GM18858 (cell line): ENCODE measurements around the gene TTC34.
"Not testable (repeated sequence)": the region's sequence is repeated elsewhere in the genome, so short reads cannot be mapped to it uniquely, and the experiment has no call there.

Experiments
- ATAC-seq: cut with Tn5 transposase; IDR thresholded peaks from one replicate; pipeline ENCODE4 v1.9.1; 2021; ENCODE audit not compliant: unreplicated experiment

TTC34 gene

GRCh38 chr1:2799811-2800663 is 1.5 kb downstream of the TTC34 start:
- ATAC-seq: no peak

DNA sequence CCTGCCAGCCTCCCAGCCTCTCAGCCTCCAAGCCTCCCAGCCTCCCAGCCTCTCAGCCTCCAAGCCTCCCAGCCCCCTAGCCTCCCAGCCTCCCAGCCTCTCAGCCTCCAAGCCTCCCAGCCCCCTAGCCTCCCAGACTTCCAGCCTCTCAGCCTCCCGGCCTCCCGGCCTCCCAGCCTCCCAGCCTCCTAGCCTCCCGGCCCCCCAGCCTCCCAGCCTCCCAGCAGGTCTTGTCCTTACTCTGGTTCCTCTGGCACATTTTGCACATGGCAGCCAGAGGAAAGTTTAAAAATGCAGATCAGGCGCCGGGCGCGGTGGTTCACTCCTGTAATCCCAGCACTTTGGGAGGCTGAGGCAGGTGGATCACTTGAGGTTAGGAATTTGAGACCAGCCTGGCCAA is 2.5 kb downstream of the TTC34 start:
- ATAC-seq: not testable (repeated sequence)

GRCh38 chr1:2797741-2798016 is 3.8 kb downstream of the TTC34 start:
- no peak for ATAC-seq

DNA sequence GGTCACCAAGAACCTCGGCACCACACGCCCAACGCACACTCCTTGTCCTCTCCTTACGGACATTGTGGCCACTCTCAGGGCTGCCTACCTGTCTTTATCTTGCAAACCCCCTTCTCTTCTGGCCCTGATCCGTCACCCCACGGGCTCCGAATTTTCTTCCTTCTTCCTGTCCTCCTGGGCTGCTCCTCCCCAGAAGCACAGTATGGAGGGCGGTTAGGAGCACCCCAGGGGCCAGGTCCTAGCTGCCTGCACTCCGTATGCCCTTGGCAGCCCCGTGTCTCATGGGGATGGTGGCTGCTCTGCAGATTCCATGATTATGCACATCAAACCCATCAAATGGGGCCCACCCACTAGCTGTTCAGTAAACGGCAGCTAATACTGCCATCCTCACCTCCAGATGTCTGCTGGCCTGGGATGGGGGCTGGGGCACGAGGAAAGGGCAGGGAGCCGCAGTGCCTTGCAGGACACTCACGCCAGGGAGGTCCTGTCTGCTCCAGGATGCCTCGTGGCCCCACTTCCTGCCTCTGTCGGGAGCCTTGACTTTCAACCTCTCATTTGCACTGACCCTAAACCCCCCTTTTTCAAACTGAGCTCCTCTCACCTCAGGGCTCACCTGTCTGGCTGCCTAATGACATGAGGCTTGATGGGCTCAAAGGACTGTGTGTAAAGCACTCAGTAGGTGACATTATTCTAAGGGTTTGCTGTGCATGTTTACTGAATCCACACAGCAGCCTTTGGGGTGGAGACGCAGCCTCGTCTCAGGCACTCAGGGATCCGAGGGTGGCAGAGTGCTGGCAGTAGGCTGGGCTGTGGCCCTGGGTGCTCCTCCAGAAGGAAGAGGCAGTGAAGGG is 4.4 kb downstream of the TTC34 start:
- ATAC-seq: no peak

- no peak for ATAC-seq
These were observed 5.6 kb downstream of the TTC34 start for GRCh38 chr1:2795926-2796325.

DNA sequence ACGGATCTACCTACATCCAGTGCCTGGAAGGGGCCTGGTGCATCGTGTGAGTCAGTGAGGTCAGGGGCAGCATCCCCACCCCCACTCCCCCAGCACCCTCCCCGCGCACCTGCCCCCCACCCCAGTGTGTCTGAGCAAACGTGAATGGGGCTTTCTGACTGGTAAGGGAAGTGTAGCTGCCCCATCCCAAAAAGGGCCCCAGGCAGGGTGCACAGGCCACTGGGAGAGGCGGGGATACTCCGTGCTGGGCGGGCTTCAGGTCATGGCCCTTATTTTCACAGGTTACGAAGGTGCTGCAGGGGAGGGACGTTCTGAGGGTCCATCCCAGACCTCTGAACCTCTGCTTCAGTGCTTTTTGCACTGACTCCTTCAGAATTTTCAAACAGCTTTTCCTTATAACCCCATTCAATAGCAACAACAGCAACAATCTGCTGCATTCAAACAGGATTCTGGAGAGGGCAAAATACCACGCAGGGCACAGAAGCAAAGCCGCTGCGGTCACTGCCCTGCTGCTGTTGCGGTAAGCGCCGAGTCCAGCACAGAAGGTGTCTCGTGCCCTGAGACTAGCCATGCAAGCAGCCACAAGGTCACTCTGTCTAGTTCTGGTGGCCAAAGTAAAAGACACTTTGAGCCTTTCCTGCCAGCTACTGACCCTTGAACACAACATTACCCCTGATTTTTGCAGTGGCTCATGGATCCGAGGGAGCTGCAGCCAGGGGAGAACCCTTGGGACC is 10.3 kb downstream of the TTC34 start:
- ATAC-seq: no peak

- ATAC-seq: no peak
These were observed 11.4 kb downstream of the TTC34 start for GRCh38 chr1:2789986-2790581.

- ATAC-seq: no peak
These were observed 12.1 kb downstream of the TTC34 start for GRCh38 chr1:2789164-2789985.

DNA sequence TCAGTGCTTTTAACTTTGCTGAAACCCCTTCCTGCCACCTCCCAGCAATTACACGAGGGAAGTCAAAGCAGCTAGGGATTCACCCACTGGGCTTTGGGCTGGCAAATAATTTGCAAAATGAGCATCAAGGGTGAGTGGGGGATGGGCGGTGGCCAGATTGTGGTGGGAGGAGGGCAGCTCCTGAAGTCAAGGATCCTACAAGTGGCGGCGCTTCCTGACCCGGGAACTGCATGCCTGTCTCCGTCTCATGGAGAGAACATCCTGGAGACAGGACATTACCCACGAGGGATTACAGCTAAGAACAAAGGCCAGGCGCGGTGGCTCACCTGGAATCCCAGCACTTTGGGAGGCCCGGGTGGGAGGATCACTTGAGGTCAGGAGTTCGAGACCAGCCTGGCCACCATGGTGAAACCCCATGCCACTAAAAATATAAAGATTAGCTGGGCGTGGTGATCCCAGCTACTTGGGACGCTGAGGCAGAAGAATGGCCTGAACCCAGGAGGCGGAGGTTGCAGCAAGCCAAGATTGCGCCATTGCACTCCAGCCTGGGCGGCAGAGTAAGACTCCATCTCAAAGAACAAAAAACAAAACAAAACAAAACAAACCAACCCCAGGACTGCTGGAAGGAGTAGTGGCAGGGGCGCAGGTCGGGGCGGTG is 12.9 kb downstream of the TTC34 start:
- no peak for ATAC-seq

GRCh38 chr1:2787163-2787911 is 14.2 kb downstream of the TTC34 start:
- ATAC-seq: no peak

DNA sequence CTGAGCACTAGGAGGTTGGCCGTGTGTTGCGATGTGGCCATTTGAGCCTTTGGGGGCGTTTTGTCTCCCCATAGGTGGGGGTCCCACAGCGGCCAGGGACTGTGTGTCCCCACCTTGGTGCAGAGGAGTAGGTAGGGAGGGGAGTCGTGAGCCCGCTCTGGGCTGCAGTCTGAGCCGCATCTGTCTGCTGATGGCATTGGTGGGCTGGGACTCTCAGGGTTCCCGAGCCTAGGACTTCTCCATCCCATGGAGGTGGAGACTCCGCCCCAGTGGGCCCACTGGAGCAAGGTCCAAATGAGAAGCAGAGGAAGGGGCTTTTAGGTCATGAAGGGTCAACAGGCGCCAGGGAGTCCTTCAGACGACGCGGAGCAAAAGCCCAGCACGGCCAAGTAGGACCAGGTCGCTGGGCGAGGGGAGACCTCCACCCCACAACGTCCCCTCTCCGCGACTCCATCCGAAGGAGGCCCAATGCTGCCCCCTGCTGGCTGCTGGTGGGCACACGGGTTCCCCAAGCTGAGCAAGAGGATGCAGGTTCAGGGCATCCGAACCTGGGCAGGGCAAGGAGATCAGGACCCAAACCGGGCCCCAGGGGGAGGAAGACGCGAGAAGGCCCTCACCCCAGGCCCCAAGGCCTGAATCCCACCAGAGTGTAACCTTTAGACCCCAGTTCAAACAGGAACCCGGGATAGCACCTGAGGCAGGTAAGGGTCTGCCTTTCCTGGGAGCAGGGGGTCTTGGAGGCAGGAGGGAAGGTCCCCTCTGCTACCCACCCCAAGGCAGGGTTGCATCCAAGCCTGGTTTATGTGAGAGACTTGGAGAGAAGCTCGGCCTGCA is 14.9 kb downstream of the TTC34 start:
- ATAC-seq: no peak

DNA sequence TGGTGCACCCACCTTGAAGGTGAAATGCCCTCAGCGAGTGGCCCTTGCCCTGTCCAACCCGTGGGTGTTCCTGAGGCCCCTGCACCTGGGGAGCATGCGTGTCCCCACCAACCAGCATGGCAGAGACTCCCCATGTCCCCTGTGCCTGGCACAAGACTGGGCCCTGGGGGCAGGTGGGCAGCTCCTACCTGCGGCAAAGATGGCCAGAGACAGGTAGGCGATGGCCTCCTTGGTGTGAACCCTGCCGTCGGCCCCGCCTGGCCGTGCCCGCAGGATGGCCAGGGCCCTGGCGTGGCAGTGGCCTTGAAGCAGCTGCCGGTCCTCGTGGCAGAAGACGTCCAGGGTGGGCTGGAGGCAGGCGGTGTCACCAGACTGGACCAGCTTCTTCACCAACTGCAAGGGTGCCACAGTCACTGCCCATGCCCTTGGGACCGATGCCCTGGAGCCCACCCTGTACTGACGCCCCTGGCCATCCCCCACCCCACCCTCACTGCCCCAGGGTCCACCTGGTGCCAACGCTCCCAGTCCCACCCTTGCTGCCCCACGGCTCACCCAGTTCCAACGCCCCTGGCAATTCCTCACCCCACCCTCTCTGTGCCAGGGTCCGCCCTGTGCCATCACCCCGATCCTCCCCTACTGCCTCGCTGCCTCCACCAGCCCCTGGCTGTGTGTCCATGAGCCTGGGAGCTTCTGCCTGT is 15.7 kb downstream of the TTC34 start:
- no peak for ATAC-seq

DNA sequence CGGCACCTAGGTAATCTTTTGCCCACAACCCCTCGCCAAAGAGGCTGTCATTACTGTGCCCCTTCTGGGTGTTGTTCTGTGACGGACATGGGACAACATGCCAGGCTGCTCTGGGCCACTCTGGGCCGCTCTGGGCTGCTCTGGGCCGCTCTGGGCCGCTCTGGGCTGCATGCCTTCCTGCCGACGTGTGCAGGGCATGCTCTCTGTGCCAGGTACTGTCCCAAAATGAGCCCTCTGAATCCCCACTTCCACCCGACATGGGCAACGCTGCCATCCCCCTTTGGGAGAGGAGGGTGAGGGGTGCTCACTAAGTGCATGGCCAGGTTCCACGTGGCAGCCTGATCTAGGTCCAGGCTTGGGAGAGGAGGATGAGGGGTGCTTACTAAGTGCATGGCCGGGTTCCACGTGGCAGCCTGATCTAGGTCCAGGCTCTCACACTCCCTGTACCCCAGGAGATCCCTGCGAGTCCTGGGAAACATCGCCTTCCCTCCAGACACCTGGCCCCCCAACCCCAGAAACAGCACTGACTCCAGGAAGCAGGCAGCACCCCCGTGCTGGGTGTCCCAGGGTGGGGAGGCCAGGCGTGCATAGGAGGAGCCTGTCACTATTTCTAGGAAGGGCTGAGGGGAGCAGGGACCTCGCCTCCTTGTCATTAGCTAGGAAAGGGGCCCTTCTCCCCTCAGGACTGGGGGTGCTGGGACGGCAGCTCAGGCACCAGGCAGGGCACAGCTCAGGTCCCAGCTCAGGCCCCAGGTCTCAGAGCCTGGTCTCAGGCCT is 16.5 kb downstream of the TTC34 start:
- no peak for ATAC-seq

- no peak for ATAC-seq
These were observed 17.8 kb downstream of the TTC34 start for GRCh38 chr1:2783435-2784397.

DNA sequence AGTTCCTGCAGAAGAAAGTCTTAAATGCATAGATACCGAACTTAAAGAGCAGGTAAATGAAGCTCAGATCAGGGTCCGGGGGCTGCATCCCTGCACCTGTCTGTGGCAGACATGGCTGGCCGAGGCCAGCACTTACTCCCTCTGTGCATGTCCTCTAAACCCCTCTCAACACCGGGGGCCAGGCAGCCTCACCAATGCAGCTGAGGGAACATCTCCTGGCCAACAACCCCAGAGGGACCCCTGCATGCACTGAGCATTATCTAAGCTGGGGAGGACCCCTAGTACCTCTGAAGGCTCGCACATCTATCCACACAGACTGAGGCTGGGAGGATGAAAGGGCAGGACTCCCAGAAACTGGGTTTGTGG is 18.4 kb downstream of the TTC34 start:
- ATAC-seq: no peak

GRCh38 chr1:2781627-2782026 is 19.9 kb downstream of the TTC34 start:
- no peak for ATAC-seq
